RPMI7951 (cell line): ENCODE results near the gene CDK11B. TPM values are rescaled to one million over a fixed set of nuclear protein-coding genes. Genes with fewer than 3 reads are reported as not detected.
"Not testable (repeated sequence)": the region's sequence is repeated elsewhere in the genome, so short reads cannot be mapped to it uniquely, and the experiment has no call there.

Experiments
- DNase-seq: peaks from one replicate; pipeline ENCODE4 v3.0.0-alpha.2; 2012; ENCODE audit warnings: low read depth
- total RNA-seq: library from RNA; depleted of rRNA; stranded (reverse); fragments of >200 nt; shearing (Covaris generic); gene quantifications from 2 replicates; pipeline ENCODE4 v1.2.3, GENCODE V29; 2014; rRNA removed

The CDK11B gene
- total RNA-seq, 1 experiment from 2014 or later, result 10.0 TPM

- DNase-seq, result peak; percentile 44
Measured at GRCh38 chr1:1599030-1599934, 59.5 kb downstream of the CDK11B start.

DNA sequence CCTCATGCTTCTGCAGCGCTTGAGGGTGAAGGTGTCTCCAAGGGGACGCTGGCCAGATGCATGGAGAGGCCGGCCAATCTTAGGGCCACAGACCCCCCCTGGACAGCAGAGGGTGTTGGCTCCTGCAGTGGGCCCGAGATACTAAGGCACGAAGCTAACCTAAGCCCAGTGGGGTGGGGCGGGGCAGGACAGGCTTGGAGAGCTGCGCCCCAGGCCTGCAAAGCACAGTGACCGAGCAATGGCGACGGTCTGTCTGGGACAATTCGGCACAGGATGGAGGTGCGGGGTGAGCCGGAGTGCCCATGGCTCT, 60.1 kb downstream of the CDK11B start:
- DNase-seq, result no peak

GRCh38 chr1:1598051-1598719, 60.6 kb downstream of the CDK11B start:
- no peak for DNase-seq

DNA sequence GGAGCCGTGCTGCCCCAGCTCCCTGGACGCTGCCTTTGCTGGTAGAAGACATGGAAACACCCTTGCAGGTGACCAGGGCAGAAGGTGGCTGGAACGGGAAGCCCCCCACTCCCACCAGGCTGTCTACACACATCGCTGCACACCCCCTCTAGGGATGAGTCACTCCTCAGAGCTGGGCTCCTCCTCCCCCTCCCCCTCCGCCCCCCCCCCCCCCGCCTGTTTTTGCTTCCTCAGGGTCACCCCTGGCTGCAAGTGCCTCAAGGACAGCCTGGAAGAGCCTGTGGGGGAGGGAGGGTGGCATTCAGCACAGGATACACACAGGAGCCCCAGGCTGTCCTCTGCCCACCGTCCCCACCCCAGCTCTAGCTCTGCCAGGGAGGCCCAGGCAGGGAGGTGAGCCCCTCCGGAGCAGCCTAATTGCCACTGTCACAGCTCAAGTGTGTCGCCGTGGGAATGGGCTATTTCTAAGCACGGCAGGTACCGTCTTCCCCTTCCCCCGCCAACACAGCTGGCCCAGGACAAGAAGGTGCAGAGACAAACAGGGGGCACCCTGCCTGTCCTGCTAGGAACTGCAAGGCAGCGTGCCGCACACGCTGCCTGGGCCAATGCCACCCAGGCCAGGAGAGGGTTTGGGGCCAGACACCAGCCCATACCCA, 61.4 kb downstream of the CDK11B start:
- no peak for DNase-seq

GRCh38 chr1:1596493-1597274, 62.1 kb downstream of the CDK11B start:
- no peak for DNase-seq

DNA sequence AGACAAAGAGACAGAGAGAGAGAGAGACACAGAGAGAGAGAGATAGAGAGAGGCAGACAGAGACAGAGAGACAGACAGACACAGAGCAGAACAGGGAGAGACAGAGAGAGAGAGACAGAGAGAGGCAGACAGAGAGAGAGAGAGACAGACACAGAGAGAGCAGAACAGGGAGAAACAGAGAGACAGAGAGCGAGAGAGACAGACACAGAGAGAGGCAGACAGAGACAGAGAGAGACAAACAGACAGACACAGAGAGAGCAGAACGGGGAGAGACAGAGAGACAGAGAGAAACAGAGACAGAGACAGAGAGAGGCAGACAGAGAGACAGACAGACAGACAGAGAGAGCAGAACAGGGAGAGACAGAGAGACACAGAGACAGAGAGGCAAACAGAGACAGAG, 63.5 kb downstream of the CDK11B start:
- not testable (repeated sequence) for DNase-seq

GRCh38 chr1:1594602-1595260, 64.1 kb downstream of the CDK11B start:
- peak; percentile 24 for DNase-seq

- DNase-seq, result no peak
Measured at GRCh38 chr1:1593834-1594601, 64.8 kb downstream of the CDK11B start.

DNA sequence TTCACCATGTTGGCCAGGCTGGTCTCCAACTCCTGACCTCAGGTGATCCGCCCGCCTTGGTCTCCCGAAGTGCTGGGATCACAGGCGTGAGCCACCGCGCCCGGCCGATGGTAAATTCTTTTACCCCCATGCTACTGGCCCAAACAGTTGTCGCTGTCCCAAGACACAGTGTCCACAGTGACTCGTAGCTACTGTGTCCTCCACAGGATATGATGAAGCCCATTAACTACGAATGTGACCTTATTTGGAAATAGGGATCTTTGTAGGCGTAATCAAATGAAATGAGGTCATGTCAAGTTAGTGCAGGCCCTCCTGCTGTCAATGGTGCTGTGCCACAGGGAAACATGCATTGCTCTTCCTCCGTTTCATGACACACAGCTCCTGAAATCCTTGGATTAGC, 67.4 kb downstream of the CDK11B start:
- peak; percentile 31 for DNase-seq

Other genes with a start within 250 kb of the CDK11B start
- gene ANKRD65, start 237.7 kb downstream of the CDK11B start, total RNA-seq, result not detected in 2 replicates
- gene VWA1, start 223.3 kb downstream of the CDK11B start, total RNA-seq, result 5.6 and 5.7 TPM in 2 replicates
- gene ATAD3C, start 209.3 kb downstream of the CDK11B start, total RNA-seq, result not detected in 2 replicates
- 11.3 and 15.9 TPM in 2 replicates for gene ATAD3B, start 187.2 kb downstream of the CDK11B start, total RNA-seq
- gene ATAD3A, start 146.8 kb downstream of the CDK11B start, total RNA-seq, result 24.9 and 39.2 TPM in 2 replicates
- not detected in 2 replicates for gene TMEM240, start 118.4 kb downstream of the CDK11B start, total RNA-seq
- gene SSU72, start 84.1 kb downstream of the CDK11B start, total RNA-seq, result 77.3 and 86.5 TPM in 2 replicates
- gene FNDC10, start 58.9 kb downstream of the CDK11B start, total RNA-seq, result 3.4 and 3.6 TPM in 2 replicates
- 12.0 and 18.4 TPM in 2 replicates for gene MIB2, start 43.5 kb downstream of the CDK11B start, total RNA-seq
- gene MMP23B, start 26.8 kb downstream of the CDK11B start, total RNA-seq, result 0.24 TPM in 1 of 2 replicates, not detected in the other
- gene SLC35E2B, start 33.8 kb upstream of the CDK11B start, total RNA-seq, result 10.1 and 10.9 TPM in 2 replicates
- gene CDK11A, start 65.4 kb upstream of the CDK11B start, total RNA-seq, result 4.4 and 8.1 TPM in 2 replicates
- gene NADK, start 119.5 kb upstream of the CDK11B start, total RNA-seq, result 24.0 and 30.3 TPM in 2 replicates
- gene GNB1, start 232.1 kb upstream of the CDK11B start, total RNA-seq, result 87.6 and 97.9 TPM in 2 replicates